HepG2 (cell line): Measurements from ENCODE around the gene CAPN10. TPM values are rescaled to one million over a fixed set of nuclear protein-coding genes. Genes with fewer than 3 reads are reported as not detected.

ENCODE experiments used
- ATF7-NPFF ChIP-seq: sonication (generic); formaldehyde crosslinking; IDR thresholded peaks from 2 replicates; pipeline ENCODE4 v1.8.1; 2023; ENCODE audit warnings: mild to moderate bottlenecking, low read depth, missing genetic modification reagents, moderate library complexity
- CAMTA2 ChIP-seq: sonication (generic); formaldehyde crosslinking; IDR thresholded peaks from 2 replicates; pipeline ENCODE4 v1.4.0; 2020; ENCODE audit warnings: mild to moderate bottlenecking, missing genetic modification reagents, borderline replicate concordance
- CCAR2 ChIP-seq: fragments of 200-400 bp; formaldehyde crosslinking; optimal IDR thresholded peaks from 2 replicates; pipeline ENCODE3; 2018; ENCODE audit warnings: low read depth, mild to moderate bottlenecking, low read length, moderate library complexity
- DR1 ChIP-seq: sonication (generic); formaldehyde crosslinking; IDR thresholded peaks from 2 replicates; pipeline ENCODE4 v1.8.0; 2021; ENCODE audit warnings: mild to moderate bottlenecking, missing genetic modification reagents, inconsistent platforms
- DRAP1 ChIP-seq: IDR thresholded peaks from 2 replicates; pipeline ENCODE4 v1.6.1; 2016; ENCODE audit warnings: missing genetic modification reagents, missing compliant biosample characterization
- MBD4 ChIP-seq: IDR thresholded peaks from 2 replicates; pipeline ENCODE4 v1.6.1; 2012; ENCODE audit warnings: low read length, inconsistent platforms, borderline replicate concordance
- MED8 ChIP-seq: sonication (generic); formaldehyde crosslinking; IDR thresholded peaks from 2 replicates; pipeline ENCODE4 v1.8.1; 2023; ENCODE audit warnings: mild to moderate bottlenecking, missing genetic modification reagents; ENCODE audit not compliant: insufficient replicate concordance
- MTERF4 ChIP-seq: sonication (generic); formaldehyde crosslinking; IDR thresholded peaks from 2 replicates; pipeline ENCODE4 v1.8.0; 2023; ENCODE audit warnings: mild to moderate bottlenecking, missing genetic modification reagents
- RFX5 ChIP-seq: IDR thresholded peaks from 2 replicates; pipeline ENCODE4 v1.6.1; 2011; ENCODE audit warnings: low read depth, low read length, improper control_type of control experiment
- RNF2 ChIP-seq: fragments of 450-650 bp; conservative IDR thresholded peaks from 2 replicates; pipeline ENCODE4 v1.6.1; 2016; ENCODE audit warnings: low read depth
- RXRB ChIP-seq: IDR thresholded peaks from 2 replicates; pipeline ENCODE4 v1.6.1; 2016; ENCODE audit warnings: borderline replicate concordance, missing genetic modification reagents, missing compliant biosample characterization
- SCMH1 ChIP-seq: sonication (generic); formaldehyde crosslinking; IDR thresholded peaks from 2 replicates; pipeline ENCODE4 v1.9.0; 2021; ENCODE audit warnings: missing genetic modification reagents, mild to moderate bottlenecking, borderline replicate concordance
- TAF15 ChIP-seq: fragments of 200-400 bp; formaldehyde crosslinking; IDR thresholded peaks from one replicate; pipeline ENCODE4 v1.6.1; 2018; ENCODE audit warnings: mild to moderate bottlenecking, low read depth, low read length; ENCODE audit not compliant: poor library complexity, severe bottlenecking
- TCF7L2 ChIP-seq: IDR thresholded peaks from 2 replicates; pipeline ENCODE4 v1.6.1; 2011; ENCODE audit warnings: mild to moderate bottlenecking, low read depth, low read length, moderate library complexity
- ZNF20 ChIP-seq: sonication (generic); formaldehyde crosslinking; IDR thresholded peaks from 2 replicates; pipeline ENCODE4 v1.4.0; 2020; ENCODE audit warnings: mild to moderate bottlenecking, moderate library complexity, missing genetic modification reagents
- ZNF256 ChIP-seq: sonication (generic); formaldehyde crosslinking; conservative IDR thresholded peaks from 2 replicates; pipeline ENCODE4 v1.4.0; 2020; ENCODE audit warnings: missing genetic modification reagents
- ZNF451 ChIP-seq: sonication (generic); formaldehyde crosslinking; IDR thresholded peaks from 2 replicates; pipeline ENCODE4 v1.5.0; 2020; ENCODE audit warnings: mild to moderate bottlenecking, missing genetic modification reagents
- ZNF569 ChIP-seq: sonication (generic); formaldehyde crosslinking; IDR thresholded peaks from 2 replicates; pipeline ENCODE4 v1.5.0; 2020; ENCODE audit warnings: mild to moderate bottlenecking, missing genetic modification reagents, moderate library complexity, borderline replicate concordance
- ZNF574 ChIP-seq: sonication (generic); formaldehyde crosslinking; IDR thresholded peaks from 2 replicates; pipeline ENCODE4 v1.4.0; 2020; ENCODE audit warnings: missing genetic modification reagents
- ZNF605 ChIP-seq: sonication (generic); formaldehyde crosslinking; IDR thresholded peaks from 2 replicates; pipeline ENCODE4 v1.8.0; 2022; ENCODE audit warnings: mild to moderate bottlenecking, missing genetic modification reagents
- ZNF674 ChIP-seq: sonication (generic); formaldehyde crosslinking; IDR thresholded peaks from 2 replicates; pipeline ENCODE4 v1.5.0; 2020; ENCODE audit warnings: low read depth, mild to moderate bottlenecking, missing genetic modification reagents
- ZNF770 ChIP-seq: sonication (generic); formaldehyde crosslinking; IDR thresholded peaks from 2 replicates; pipeline ENCODE4 v1.5.0; 2020; ENCODE audit warnings: mild to moderate bottlenecking, missing genetic modification reagents
- ZNF883 ChIP-seq: sonication (generic); formaldehyde crosslinking; IDR thresholded peaks from 2 replicates; pipeline ENCODE4 v1.5.1; 2020; ENCODE audit warnings: mild to moderate bottlenecking, missing genetic modification reagents; ENCODE audit errors: not compliant biosample characterization
- ZSCAN12 ChIP-seq: sonication (generic); formaldehyde crosslinking; IDR thresholded peaks from 2 replicates; pipeline ENCODE4 v1.9.0; 2021; ENCODE audit warnings: mild to moderate bottlenecking, missing genetic modification reagents
- ZSCAN31 ChIP-seq: sonication (generic); formaldehyde crosslinking; IDR thresholded peaks from 2 replicates; pipeline ENCODE4 v1.5.0; 2020; ENCODE audit warnings: low read depth, mild to moderate bottlenecking, missing genetic modification reagents
- polyA plus RNA-seq, 8 experiments: library from polyadenylated mRNA; depleted of rRNA in 3 of 8; stranded (reverse) in 7 of 8; unstranded in 1 of 8; fragments of >200 nt; fragmentation: Illumina TruSeq in 4 of 8; extraction: Trizol in 4 of 8; gene quantifications; 2 replicates each; pipeline versions ENCODE4 v1.2.1 to v1.2.3, GENCODE V29; 2011 to 2016; ENCODE audit warnings: low read depth in 4 of 8, missing spikeins in 1 of 8, mixed read lengths in 1 of 8; ENCODE audit not compliant: insufficient read depth in 1 of 8
- total RNA-seq, 5 experiments: library from RNA; depleted of rRNA; stranded (reverse); fragments of >200 nt; fragmentation: Illumina TruSeq; extraction: Trizol; gene quantifications; 2 replicates each; pipeline ENCODE4 v1.2.3, GENCODE V29; 2016; ENCODE audit warnings: low read depth in 1 of 5

Gene CAPN10
- total and polyA plus RNA-seq, 2 of the 13 experiments (the other 11 are each of a cell fraction or from before 2014, with no cell fraction given), result 27.6 to 32.4 TPM

GRCh38 chr2:240560084-240560479 is 26.5 kb upstream of the CAPN10 start, which contains the start of gene DUSP28 (continued):
- TF ChIP-seq ZNF770, result no peak; the same call in 1 of the 2 replicates
- peak; percentile 63; the same call in 1 of the 2 replicates for TF ChIP-seq DR1
- no peak for TF ChIP-seq TAF15
- peak; percentile 65; the same call in 1 of the 2 replicates for TF ChIP-seq ZNF574 (CRISPR knock-in tag)
- TF ChIP-seq MTERF4 (CRISPR knock-in tag), result no peak
- TF ChIP-seq ATF7-NPFF, result no peak; the same call in 1 of the 2 replicates
- peak; percentile 79; the same call in 1 of the 2 replicates for TF ChIP-seq ZNF256 (CRISPR knock-in tag)
- peak; percentile 92 for TF ChIP-seq ZNF605 (CRISPR knock-in tag)
- peak; percentile 39 for TF ChIP-seq ZNF883
- TF ChIP-seq ZSCAN12 (CRISPR knock-in tag), result peak; percentile 85; the same call in 1 of the 2 replicates
- TF ChIP-seq DRAP1 (CRISPR knock-in tag), result peak; percentile 90
- TF ChIP-seq MBD4, result no peak
- no peak; the same call in 1 of the 2 replicates for TF ChIP-seq ZNF20 (CRISPR knock-in tag)
- no peak for TF ChIP-seq SCMH1 (CRISPR knock-in tag)
- TF ChIP-seq ZSCAN31, result peak; percentile 25; the same call in 1 of the 2 replicates
- TF ChIP-seq RFX5, result peak; percentile 94
- no peak for TF ChIP-seq TCF7L2
- peak; percentile 92; the same call in 1 of the 2 replicates for TF ChIP-seq ZNF674 (CRISPR knock-in tag)
- no peak for TF ChIP-seq ZNF451 (CRISPR knock-in tag)
- peak; percentile 55; the same call in 1 of the 2 replicates for TF ChIP-seq CAMTA2 (CRISPR knock-in tag)
- TF ChIP-seq CCAR2, result no peak
- TF ChIP-seq RNF2, result peak; percentile 87
- no peak for TF ChIP-seq ZNF569 (CRISPR knock-in tag)
- TF ChIP-seq RXRB (CRISPR knock-in tag), result peak; percentile 74
- TF ChIP-seq MED8 (CRISPR knock-in tag), result peak; percentile 59
